GM21360 (cell line): Measurements from ENCODE around the gene SENP5.

Source experiments
- ATAC-seq: cut with Tn5 transposase; IDR thresholded peaks from one replicate; pipeline ENCODE4 v1.9.1; 2021; ENCODE audit warnings: mild to moderate bottlenecking, moderate library complexity; ENCODE audit not compliant: unreplicated experiment

The SENP5 gene

DNA sequence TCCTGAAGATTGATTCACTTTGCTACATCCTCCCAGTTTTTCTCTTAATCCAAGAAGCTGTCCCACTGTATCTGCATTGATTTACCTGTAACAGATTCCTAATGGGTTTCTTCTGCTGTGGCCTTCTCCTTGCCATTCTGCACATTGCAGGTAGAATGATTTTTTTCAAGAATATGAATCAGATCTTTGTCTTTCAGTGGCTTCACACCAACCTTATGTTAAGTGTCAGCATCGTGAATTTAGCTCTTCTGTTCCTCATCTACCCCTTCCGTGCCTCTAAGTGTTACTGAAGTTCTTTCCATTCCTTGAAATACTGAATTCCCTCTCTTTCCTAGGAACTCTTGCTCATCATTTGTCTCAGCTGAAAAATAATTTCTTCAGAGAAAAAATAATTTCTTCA, 7.5 kb downstream of the SENP5 start:
- ATAC-seq, result no peak

DNA sequence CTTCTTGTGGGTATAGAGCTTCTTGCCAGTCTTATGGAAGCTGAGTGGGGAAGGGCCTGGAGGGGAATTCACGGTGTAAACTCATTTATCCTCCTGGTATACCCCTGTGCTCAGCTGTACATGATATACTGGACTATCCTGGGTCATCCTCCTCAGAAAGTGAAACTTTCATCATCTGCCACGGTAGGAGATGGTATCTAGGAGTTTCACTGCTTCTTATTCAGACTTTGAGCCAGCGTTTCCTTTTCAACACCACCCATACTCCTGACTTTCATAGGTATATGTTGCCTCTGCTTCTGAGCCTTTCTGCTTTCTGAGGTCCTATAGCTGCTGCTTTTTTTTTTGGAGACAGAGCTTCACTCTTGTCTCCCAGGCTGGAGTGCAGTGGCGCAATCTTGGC, 15.6 kb downstream of the SENP5 start:
- ATAC-seq, result no peak

DNA sequence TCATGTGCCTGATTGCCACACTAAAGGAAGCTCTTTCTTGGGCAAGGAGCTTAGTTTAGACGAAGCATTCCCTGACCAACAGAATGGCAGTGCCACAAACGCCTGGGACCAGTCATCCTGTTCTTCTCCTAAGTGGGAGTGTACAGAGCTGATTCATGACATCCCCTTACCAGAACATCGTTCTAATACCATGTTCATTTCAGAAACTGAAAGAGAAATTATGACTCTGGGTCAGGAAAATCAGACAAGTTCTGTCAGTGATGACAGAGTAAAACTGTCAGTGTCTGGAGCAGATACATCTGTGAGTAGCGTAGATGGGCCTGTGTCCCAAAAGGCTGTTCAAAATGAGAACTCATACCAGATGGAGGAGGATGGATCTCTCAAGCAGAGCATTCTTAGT, 18.4 kb downstream of the SENP5 start:
- ATAC-seq, result no peak

DNA sequence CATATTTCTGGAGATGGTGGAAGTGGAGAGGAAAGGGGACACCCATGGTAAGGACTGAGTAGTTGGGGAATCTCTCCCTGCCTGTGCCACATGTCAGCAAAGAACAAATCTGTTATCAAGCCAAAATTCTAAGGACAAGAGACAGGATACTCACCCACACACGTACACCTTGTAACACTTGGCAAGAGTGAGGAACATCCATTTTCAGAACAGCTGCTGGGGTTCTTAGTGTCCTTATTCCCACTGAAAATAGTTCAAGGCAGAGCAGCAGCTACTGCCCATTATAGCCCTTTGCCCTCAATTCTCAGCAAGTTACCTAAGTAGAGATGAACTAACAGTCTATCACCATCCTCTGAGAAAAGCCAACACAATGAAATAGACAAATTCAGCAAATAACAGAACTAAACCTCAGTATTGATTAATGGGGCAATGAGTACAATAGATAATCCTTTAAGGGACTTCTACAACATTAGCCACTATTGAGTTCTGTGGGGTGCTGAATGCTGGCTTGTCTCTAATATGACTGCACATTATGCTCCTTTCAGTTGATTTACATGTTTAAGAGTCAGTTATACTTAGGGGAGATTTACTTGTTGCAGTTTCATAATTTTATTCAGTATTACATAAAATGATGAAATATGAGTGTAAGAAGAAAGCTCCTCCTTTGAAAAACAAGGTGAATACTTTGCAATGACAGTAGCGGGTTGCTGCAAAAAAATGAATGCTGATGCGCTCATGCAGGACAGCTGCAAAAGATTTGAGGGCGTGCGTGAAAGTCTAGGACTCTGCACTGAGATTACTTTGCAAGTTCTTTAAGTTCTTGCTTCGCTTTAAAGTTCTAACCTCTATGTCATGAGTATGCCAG, 22.4 kb downstream of the SENP5 start:
- no peak for ATAC-seq

DNA sequence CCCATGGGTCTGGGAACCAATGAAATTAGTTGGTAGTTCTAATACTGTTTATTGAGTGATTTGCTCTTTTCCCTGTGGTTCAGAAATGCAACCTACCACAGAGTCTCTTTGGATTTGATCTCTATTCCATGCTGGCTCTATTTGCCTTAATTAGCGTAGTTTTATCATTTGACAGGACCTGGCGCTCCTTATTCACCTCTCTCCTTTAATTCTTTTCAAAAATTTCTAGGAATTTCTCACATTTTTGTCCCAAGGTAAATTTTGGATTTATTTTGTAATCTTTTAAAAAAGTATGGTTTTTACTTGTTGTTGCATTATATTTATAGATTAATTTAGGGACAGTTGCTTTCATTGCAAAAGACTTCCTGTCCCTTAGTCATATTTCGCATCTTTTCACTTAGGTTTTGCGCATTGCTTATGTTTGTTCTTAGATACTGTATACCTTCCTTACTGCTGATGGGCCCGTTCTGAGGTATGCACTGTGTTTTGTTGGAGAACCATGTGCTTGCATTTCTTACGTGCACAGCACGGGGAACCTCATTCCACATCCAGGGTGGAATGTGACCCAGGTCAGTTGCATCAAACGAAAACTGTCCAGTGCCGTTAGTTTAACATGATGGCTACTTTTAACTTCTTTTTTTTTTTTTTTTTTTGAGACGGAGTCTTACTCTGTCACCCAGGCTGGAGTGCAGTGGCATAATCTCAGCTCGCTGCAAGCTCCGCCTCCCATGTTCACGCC, 27.0 kb downstream of the SENP5 start:
- no peak for ATAC-seq

DNA sequence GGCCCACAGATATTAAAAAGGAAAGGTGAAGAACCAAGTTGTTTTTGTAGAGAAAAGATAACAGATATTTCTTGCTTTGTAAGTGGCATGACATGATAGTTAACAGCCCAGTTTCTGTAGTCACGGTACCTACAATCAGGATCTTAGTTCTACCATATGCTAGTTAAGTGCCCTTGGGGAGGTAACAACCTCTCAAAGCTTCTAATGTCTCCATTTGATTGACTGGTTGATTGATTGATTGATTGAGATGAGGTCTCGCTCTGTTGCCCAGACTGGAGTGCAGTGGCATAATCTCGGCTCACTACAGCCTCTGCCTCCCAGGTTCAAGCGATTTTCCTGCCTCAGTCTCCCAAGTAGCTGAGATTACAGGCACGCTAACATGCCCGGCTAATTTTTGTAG, 28.5 kb downstream of the SENP5 start:
- no peak for ATAC-seq

DNA sequence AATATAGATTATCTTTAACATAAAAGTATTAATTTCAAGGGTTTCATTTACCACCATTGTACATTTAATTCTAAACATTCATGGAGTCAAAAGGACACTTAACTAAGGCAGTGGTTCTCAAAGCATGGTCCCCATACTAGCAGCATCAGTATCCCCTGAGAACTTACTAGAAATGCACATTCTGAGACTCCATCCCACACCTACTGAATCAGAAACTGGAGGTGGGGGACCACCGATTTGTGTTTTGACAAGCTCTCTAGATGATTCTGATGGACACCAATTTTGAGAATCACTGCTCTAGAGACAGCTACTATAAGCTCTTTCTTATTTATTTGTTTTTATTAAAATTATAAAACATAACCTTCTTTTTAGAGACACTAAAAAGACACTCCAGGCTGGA, 34.0 kb downstream of the SENP5 start:
- no peak for ATAC-seq

DNA sequence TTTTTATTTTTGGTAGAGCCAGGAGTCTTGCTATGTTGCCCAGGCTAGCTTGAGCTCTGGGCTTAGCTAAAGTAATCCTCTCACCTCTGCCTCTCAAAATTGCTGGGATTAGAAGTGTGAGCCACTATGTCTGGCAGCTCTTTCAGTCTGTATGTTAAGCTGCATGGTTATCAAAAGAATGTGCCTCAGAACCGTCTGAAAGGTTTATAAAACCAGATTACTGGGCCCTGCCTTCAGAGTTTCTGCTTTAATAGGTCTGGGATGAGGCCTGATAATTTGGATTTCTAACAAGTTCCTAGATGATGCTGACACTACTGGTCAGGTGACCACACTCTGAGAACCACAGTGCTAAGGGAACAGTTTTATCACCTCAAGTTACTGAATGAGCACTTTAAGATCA, 34.6 kb downstream of the SENP5 start:
- ATAC-seq, result no peak

DNA sequence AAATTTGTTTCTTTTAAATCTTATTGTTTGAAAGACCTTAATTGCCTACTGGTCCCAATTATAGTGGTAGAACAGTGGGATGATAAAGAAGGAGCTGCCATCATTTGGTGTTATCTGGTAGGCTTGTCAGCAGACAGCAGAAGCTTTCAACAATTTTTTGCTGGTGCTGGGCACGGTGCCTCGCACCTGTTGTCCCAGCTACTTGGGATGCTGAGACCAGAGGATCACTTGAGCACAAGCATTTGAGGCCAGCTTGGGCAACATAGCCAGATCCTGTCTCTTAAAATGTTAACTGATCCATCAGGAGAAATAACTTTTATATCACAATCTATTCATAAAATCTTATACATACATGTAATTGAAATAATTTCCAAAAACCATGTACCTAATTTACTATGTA, 36.0 kb downstream of the SENP5 start:
- ATAC-seq, result no peak

DNA sequence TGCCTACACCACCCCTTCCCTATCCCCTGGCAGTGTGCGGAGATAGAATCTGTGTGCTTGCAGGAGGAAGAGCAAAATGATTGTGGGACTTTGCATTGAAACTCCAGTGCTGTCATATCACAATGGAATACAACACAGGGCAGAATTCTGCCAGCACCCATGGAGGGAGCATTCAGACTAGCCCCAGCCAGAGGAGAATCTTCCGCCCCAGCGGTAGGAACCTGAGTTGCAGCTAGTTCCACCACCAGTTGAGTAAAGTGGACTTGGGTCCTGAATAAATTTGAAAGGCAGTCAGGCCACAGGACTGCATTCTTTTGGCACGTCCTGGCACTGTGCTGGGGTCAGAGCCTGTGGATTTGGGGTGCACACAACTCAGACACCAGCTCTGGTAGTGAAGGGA, 47.1 kb downstream of the SENP5 start:
- ATAC-seq, result no peak

DNA sequence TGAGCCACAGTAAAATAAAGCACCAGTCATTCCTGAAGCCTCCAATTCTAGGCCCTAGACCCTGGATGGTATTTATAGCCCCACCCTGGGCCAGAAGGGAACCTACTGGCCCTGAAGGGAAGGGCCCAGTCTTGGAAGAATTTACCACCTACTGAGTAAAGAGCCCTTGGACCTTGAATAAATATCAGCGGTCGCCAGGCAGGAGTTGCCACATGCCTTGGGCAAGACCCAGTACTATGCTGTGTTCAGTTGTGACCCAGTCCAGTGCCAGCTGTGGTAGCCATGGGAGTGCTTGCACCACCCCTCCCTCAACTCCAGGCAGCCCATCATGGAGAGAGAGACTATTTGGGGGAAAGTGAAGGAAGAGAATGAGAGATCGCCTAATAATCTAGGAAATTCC, 47.7 kb downstream of the SENP5 start:
- no peak for ATAC-seq

DNA sequence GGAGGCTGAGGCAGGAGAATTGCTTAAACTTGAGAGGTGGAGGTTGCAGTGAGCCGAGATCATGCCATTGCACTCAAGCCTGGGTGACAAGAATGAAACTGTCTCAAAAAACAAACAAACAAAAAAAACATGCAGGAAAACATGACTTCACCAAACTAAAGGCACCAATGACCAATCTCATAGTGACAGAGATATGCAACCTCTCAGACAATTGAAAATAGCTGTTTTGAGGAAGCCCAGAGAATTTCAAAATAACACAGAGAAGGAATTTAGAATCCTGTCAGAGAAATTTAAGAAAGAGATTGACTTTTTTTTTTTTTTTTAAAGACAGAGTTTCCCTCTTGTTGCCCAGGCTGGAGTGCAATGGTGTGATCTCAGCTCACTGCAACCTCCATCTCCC, 48.5 kb downstream of the SENP5 start:
- no peak for ATAC-seq

DNA sequence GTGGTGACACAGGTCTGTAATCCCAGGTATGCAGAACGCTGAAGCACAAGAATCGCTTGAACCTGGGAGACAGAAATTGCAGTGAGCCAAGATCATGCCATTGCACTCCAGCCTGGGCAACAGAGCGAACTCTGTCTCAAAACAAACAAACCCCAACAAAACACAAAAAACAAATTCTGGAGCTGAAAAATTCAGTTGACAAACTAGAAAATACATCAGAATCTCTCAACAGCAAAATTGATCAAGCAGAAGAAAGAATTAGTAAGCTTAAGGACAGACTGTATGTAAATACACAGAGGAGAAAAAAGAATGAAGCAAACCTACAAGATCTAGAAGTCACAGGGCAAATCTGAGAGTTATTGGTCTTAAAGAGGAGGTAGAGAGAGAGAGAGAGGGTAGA, 49.3 kb downstream of the SENP5 start:
- ATAC-seq, result no peak

DNA sequence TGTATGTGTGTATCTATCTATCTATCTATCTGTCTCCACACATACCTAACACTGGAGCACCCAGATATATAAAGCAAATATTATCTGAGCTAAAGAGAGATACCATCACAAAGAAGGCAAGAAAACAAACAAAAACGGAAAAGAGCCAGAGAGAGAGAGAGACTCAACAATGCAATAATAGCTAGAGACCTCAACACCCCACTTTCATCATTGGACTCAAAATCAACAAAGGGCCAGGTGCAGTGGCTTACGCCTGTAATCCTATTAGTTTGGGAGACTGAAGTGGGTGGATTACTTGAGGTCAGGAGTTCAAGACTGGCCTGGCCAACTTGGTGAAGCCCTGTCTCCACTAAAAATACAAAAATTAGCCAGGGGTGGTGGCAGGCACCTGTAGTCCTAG, 51.2 kb downstream of the SENP5 start:
- no peak for ATAC-seq

DNA sequence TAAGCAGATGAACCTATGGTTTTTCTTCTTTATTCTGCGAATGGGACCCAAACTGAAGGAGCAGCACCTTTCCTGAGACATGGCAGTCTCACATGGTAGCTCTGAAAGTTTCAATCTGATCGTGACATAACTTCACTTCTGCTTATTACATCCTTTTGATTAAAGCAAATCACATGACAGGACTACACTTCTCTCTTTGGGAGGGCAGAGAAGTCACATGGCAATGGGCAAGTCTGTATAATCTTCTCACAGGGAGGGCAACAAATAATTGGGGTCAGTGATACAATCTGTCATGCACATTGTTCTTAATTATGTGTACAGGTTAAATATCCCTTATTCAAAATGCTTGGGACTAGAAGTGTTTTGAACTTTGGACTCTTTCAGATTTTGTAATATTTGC, 53.0 kb downstream of the SENP5 start:
- no peak for ATAC-seq

DNA sequence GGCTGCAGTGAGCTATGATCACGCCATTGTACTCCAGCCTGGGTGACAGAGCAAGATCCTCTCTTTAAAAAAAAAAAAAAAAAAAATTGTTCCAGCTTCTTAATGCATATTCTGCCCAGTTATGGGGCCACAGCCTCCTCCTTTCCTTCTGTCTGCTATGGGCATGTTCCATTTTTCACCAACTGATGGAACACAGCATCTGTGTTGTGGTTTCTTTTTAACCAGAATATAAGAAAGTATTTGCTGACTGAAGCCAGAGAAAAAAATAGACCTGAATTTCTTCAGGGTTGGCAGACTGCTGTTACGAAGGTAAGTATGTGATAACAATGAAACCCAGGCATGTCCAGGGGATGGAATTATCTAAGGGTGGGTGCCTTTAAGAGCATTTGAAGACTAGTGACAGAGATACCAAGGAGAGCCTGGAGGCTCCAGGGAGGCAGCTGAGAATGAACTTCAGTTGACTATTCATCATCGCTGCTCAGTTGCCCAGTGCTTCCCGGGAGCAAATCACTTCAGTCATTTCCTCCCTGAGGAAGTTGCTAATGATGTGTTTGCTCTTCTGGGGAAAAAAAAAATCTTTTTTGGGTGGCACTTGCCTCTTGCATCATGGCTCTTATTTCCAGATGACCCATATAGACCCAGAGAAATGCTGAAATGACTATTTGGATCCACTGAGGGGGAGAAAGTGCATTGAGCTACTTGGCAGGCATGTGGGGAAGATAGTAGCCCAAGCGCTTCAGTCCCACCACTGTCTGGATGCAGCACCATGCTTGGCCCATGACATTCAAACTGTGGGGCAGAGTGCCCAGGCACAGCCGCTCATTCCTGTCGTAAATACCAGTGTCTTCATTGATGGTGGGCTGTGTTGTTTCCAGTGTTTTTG, 60.1 kb downstream of the SENP5 start:
- no peak for ATAC-seq

DNA sequence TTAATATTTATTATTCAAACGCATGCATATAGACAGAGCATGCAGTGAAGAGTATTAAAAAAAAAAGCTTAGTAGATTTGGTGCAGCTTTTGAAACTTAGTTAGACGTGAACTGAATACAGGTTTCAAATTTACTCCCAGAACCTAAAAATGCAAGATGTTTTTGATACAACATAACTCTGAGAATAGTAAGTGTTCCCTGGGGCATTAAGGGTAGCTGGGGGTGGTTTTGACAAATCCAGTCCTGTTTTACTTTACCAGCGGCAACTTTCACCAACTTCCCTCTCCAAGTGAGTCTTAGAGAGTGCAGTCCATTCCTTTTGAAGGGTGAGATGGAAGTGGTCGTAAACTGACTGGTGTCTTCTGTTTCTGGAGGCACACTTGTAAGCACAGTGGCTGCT, 63.4 kb downstream of the SENP5 start:
- no peak for ATAC-seq

DNA sequence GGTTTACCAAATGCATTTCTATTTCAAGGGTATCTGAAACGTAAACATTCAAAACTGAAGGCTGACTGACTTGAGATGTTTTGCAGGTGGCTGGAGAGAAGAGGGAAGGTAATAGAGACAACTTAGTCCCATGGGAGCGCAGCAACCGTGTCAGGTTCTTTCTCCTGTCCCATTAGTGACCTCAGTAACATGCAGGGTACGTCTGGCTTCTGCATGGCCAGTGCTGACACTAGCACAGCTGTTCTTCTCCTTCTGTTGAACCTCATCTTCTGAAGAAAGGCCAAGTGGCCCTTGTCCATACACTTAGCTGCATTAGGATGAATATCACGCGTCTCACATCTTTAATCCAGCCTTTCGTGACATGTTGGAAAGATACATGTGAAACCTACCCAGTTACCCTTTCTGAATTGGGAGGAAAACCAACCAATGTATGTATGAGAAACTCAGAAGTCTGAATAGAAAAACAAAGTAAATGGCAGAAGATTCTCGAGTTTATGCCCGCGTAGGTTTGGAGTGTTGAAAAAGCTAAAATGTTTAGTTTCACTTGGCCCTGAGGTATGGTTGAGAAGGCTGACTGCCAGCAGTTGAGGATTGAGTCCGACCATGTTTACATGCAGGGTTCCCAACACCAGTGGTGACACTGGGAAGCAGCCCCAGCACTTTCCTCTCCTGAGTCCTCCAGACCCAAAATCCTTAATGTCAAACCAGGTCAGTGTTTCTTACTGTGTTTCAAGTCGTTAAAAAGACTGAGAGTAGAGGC, 64.3 kb downstream of the SENP5 start:
- no peak for ATAC-seq

DNA sequence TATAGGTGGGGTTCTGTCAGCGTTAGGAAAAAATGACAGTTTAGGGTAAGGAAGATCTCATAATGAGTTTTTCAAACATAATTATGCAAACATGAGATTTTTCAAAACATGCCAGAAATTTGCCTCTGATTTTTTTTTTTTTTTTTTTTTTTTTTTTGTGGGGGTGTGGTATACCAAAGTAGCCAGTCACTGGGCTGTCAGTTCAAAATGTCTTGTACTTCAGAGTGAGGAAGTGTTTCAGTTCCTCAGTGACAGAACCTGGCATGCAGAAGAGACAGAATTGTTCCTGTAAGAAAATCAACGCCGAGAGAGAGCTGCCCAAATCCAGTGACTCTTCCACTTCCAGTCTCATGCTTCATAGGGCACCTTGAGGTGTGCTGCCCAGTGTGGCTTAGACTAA, 64.9 kb downstream of the SENP5 start:
- no peak for ATAC-seq

DNA sequence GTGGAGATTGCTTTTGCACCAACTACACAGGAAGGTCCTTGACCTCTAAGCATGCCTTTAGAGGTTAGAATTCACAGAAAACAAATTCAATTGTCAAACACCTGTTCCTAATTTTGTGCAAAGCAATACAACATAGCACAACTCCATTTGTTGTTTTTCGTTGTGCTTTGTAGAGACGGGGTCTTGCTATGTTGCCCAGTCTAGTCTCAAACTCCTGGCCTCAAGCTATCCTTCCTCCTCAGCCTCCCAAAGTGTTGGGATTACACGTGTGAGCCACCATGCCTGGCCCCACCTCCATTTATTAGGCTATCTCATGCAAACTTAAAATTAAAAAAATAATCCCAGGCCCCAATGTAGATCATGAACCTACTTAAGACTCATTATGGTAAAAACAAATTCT, 68.6 kb downstream of the SENP5 start:
- ATAC-seq, result no peak

DNA sequence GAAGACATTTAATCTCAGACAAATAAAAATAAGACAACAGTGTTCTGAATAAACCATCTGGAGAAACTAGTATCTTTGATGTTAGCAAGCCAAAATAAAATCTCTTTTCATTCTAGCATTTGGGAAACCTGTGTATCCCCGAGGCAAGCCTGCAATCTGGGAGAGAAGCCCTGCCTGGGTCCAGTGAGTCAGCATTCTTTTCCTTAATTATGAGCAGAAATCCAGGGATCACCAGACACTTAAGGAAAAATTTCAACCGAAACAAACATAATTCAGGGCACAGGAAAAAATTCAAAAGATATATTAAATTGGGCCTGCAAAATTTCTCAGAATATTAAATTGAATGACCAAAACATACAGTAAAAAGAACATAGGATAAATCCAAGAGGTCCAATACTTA, 70.4 kb downstream of the SENP5 start:
- no peak for ATAC-seq
